GM19452 (cell line): ENCODE results near the gene ADAMTSL1.

Source experiments
- ATAC-seq: cut with Tn5 transposase; IDR thresholded peaks from one replicate; pipeline ENCODE4 v1.9.1; 2021; ENCODE audit not compliant: unreplicated experiment

Gene ADAMTSL1

DNA sequence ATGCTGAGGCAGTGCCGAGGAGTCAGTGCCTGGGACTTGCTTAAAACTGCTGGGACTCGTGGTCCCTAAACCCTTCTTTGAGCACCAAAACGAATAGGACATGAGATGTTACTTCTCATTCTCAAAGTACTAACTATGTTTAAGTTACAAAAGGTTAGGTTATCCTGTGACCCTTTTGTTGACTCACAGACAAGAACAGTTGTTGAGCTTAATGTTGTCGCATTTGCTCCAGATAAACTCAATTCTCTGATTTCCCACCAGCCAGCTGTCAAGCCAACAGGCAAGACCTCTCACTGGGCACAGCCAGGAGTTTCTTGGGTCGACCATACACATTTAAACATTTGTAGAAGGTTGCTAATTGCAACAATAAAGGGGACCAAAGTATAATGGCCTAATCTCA is 249.4 kb downstream of the ADAMTSL1 start:
- no peak for ATAC-seq

GRCh38 chr9:18726546-18726945 is 252.6 kb downstream of the ADAMTSL1 start:
- ATAC-seq: no peak

GRCh38 chr9:18727904-18728303 is 254.0 kb downstream of the ADAMTSL1 start:
- ATAC-seq: no peak

DNA sequence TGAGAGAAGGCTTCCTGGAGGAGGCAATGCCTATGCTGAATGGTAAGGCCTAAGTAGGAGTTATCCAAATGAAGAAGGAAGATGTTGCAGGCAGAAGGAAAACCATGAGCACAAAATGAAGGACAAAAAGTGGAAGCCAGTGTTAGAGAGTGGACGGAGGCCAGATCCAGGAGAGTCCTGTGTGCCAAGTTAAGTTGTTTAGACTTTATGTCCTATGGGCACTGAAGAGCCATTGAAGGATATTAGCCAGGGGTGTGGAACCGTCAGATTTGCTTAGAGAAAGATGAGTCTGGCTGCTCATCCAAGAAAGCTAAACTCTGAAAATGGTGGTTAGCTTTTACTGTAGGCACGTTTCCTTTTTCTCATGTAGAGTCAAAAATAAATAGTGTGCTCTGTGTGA is 254.7 kb downstream of the ADAMTSL1 start:
- ATAC-seq: no peak

DNA sequence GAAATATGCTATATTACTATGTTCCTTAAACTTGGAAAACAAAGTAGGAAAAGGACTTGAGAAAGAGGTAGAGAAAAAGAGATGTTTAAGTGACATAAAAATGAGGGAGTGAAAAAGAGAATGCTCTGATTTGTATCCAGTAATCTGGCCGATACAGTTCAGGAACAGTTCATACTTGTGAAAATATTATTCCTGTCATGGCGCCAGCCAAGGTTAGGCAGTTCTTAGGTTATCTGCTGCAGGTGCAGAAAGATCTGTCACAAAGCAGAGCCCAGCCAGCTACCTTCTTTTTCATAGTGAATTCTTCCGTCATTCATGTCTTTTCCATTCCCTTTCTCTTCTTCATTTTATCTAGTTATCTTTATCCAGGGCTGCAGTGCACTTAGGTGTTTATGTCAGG is 256.3 kb downstream of the ADAMTSL1 start:
- no peak for ATAC-seq

DNA sequence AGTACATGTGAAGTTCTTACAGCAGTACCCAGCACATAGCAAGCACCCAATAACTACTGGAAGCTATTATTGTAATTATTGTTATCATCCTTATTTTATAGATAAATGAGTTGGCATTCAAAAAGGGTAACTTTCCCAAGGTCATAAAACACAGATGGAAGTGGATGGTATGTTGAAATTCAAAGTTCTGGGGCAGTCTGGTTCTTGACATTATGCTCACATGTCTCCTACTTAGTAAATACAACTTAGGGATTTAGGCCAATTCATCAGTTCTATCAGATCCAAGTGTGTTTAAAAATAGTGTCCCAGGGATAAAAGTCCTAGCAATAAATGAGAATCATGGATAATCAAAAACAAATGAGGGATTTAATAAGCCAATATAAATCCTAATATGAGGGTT is 265.2 kb downstream of the ADAMTSL1 start:
- no peak for ATAC-seq

- ATAC-seq: no peak
Observed at GRCh38 chr9:18739641-18740318, 265.8 kb downstream of the ADAMTSL1 start.

- no peak for ATAC-seq
Observed at GRCh38 chr9:18741359-18741758, 267.4 kb downstream of the ADAMTSL1 start.

DNA sequence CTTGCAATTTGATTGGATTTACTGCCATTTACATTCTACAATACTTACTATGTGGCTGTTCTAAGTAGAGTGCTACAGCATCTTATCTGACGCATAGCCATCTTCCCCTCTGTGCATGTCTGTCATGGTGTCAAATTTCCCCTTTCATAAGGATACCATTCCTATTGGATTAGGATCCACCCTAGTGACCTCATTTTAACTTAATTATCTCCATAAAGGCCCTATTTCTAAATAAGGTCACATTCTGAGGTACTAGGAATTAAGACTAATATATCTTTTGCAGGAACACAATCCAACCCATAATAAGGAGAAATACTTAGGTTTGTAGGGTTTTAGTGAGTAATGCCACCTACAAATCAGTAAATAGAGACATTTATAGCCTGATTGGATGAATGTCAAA is 268.0 kb downstream of the ADAMTSL1 start:
- no peak for ATAC-seq

- no peak for ATAC-seq
Observed at GRCh38 chr9:18743421-18743820, 269.5 kb downstream of the ADAMTSL1 start.

DNA sequence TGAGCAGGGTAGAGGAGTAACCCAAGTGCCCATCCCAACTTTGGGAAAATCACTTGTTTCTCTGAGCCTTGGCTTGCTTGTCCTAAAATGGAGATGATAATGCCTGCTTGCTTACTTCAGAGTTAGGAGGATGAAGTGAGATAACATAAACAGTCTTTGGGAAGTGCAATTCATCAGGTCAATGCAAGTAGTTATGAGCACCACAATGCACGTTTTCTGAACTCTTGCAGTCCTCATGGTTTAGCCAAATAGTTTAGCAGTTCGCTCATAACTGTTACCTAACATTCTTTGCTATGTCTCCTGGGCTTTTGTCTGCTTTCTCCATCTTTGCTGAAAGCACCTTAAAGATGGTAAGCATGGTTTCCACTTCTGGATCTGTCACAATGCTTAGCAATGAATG is 270.0 kb downstream of the ADAMTSL1 start:
- ATAC-seq: no peak

DNA sequence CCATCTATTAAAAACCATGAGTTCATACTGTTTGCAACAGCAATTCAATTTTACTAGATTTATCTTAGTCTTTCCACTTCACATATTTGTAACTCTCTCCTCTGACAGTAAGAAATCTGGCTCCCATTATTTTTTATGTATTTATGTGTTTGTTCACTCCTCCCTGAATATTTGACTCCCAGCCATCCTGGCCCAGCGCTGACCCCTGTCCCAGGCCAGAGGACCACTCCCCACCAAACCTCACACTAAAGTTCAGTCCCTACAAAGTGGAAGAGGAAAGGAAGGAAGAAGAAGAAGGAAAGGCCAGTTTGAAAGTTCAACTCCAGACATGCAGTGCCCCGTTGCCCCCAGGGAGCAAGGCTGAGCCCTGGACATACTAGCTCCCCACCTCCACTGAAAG is 271.8 kb downstream of the ADAMTSL1 start:
- no peak for ATAC-seq

- no peak for ATAC-seq
Observed at GRCh38 chr9:18746631-18747030, 272.7 kb downstream of the ADAMTSL1 start.

DNA sequence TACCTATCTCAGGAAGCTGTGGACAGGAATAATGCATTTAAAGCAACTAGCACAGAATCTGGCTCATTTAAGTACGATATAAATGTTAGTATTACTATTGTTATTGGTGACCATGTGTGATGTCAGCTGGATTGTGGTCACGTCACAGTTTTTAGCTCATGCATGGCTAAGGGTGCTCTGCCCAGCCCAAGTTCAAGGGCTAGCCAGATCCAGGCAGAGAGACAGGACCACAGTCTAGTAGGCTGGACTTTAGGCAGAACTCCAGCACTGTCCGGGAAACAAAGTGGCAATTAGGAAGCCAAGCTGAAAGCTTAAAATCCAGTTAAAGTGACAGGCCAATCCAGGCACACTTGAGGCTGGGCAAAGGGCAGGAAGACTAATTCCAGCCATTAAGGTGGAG is 273.6 kb downstream of the ADAMTSL1 start:
- no peak for ATAC-seq

DNA sequence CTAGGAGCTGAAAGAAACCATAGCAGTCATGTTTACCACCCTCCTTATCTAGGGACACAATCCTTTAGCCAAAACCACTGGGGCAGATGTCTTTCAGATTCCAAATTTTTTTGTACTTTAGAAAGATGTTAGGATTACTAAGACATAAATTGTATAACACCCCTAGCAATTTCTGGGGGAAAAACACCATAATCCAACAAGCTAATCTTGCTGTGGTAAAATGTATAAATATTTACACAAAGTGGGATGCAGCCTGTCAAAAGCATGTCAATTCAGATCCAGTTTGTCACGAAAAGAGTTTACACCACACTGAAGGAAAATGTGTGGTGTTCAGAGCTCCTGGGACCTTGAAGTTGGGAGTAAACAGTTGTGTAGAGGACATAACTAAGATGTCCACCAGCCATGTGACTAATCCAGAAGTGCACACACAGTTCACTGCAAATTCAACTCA is 274.3 kb downstream of the ADAMTSL1 start:
- ATAC-seq: no peak

DNA sequence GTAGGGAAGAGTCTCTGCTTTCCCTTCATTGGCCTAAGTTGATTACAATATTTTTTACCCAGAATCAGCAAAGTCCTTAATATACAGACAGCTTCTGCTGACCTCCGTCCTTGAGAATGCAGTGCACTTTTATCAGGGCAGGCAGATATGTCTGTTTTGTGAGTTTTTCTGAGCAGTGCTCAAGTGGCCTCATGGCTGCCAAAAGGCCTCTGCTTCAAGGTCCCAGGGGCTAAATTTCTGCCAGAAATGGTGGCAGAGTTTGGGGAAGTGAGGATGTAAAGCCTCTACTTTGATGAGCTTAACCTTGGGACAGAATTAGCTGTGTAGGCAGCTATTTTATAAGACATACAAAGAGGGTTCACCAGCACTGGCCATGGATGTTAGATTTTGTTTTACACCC is 275.8 kb downstream of the ADAMTSL1 start:
- no peak for ATAC-seq

DNA sequence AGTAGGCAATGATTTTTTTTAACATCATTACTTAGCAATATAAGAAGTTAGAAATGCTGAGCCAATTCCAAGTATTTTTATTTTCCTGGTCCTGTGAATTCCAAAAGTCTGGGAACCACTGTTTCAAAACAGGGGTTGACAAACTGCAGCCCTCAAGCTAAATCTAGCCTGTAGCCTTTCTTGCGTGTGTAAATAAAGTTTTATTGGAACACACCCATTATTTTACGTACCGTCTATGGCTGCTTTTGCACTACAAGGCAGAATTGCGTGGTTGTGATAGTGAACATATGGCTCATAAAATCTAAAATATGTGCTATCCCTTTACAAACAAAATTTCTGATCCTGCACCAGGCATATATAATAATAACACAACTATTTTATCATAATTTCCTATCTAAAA is 280.0 kb downstream of the ADAMTSL1 start:
- no peak for ATAC-seq

- no peak for ATAC-seq
Observed at GRCh38 chr9:18754537-18754936, 280.6 kb downstream of the ADAMTSL1 start.

DNA sequence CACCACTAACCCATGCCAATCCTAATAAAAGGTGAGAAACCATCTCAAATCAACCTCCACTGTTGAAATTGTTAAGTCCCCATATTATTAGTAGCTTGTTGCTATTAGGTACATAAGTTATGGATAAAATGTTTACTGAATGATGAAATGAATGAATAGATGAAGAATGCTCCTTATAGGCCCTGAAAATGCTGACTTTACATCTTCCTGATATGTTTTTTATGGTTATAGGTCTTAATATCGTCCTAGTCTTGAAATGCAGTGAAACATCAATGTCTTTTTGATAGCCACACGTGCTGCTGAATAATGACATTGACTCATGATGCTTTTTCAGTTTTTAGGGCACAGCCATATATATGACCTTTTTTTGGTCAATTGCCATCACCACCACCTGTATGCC is 281.3 kb downstream of the ADAMTSL1 start:
- ATAC-seq: no peak

DNA sequence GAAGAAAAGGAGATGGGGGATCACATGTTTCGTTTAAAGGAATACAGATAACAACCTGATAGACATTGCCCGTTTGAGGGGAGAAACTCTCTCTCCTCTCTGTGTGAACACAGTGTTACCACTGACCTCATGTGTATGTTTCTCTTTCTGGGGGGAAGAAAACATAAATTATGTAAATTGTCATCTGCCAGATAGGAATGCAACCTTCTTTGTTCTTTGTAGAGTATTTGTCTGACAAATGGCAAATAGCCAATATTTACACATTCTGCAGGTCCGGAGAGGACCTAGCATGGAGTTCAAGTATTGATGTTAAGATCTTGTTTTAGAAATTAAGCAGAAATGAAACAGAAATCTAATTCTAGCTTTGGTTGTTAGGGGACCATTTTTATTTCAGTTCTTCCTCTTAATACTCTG is 282.8 kb downstream of the ADAMTSL1 start:
- ATAC-seq: peak; percentile 48

GRCh38 chr9:18759827-18760226 is 285.9 kb downstream of the ADAMTSL1 start:
- ATAC-seq: no peak

DNA sequence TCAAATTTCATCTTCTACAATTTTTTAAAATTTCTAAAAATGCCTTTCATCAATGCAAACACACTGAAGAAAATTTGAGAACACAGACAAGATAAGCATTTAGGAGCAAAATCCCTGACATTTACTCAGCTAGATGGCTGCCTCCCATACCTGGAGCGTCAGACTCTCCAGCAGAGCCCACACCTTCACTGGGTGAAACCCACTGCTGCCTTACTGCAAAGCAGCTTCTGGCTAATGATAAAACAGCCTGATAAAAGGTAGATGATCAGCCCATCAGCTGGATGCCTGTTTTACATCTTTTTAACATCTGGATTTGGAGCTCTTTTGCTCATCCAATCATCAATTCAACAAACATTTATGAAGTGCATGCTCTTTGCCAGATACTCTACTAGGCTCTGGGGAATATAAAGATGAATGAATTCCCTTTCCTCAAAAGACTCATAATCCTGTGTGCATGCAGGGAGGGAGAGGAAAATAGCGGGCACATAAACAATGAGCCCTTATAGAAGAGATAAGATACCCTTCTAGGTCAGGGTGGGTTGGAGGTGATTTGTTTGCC is 287.9 kb downstream of the ADAMTSL1 start:
- ATAC-seq: no peak

DNA sequence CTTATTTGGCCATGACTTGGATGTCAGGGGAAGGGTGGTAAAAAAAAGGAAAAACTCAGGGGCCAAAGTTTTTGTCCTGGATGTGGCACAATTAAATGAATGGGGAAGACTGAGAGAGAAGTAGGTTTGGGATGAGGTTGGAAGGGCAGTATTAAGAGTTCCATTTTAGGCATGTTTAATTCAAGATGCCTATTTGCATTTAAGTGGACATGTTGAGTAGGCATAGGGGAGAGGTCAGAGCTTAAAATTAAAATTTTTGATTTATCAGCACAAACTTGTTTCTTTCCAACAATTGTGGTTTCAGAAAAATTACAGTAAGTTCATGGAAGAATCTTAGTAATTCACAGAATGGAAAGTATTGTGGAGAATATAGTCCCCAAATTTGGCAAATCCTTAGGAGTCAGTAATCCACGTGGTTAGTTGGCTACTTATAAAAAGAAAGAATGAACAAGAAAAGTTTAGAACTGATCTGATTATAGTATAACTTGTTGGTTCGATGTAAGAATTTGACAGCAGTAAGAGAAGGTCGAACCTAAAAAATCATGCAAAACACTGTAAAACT is 293.1 kb downstream of the ADAMTSL1 start:
- no peak for ATAC-seq
